Measurements from ENCODE around the gene CEMIP. TPM values are rescaled to one million over a fixed set of nuclear protein-coding genes. Genes with fewer than 3 reads are reported as not detected.

CEMIP gene
- total RNA-seq, 2 donors from 2014 or later, result 2.2 TPM; not detected in 1

- no peak for DNase-seq
- Histone ChIP-seq H3K36me3 (ENCODE audit: control insufficient read depth, insufficient read depth, low read length) (no peaks in the 10 kb centered on the region), H3K27me3 (ENCODE audit: control insufficient read depth, insufficient read depth, low read length, poor library complexity, severe bottlenecking) (peaks cover 16% of the 10 kb centered on the region), H3K9ac (ENCODE audit: extremely low read depth, low read length, poor library complexity, severe bottlenecking) (no peak overlapping the region), H3K27ac (ENCODE audit: low read depth, low read length) (no peak overlapping the region), H3K4me1 (ENCODE audit: control insufficient read depth, insufficient read depth, low read length) (no peaks in the 10 kb centered on the region), H3K4me3 (ENCODE audit: low read length) (no peak overlapping the region), H3K9me3 (ENCODE audit: control insufficient read depth, low read length) (peaks cover 1% of the 10 kb centered on the region)
- 67 to 68% methylated on average over 8 of the region's 9 CpGs for WGBS, 2 experiments (ENCODE audit: insufficient coverage in 1 of 2, insufficient read length in 1 of 2)
- no peak overlapping the region for H3K27ac Mint-ChIP-seq
- peaks cover 10% of the 10 kb centered on the region for H3K4me1 Mint-ChIP-seq
- no peaks in the 10 kb centered on the region for H3K9me3 Mint-ChIP-seq
- no peak overlapping the region for H3K4me3 Mint-ChIP-seq
- no peaks in the 10 kb centered on the region for H3K36me3 Mint-ChIP-seq (ENCODE audit: low read depth)
- peaks cover 16% of the 10 kb centered on the region for H3K27me3 Mint-ChIP-seq (ENCODE audit: insufficient read depth)
- TF ChIP-seq CTCF (conservative IDR thresholded peaks at IDR 0.05), result no peak
These were observed 32.7 kb downstream of the CEMIP start for GRCh38 chr15:80811781-80812315.

- Mint-ChIP-seq H3K27me3 (ENCODE audit: insufficient read depth) (peaks cover 30% of the 10 kb centered on the region), H3K4me1 (peaks cover 10% of the 10 kb centered on the region), H3K4me3 (no peak overlapping the region), H3K9me3 (no peaks in the 10 kb centered on the region), H3K27ac (no peak overlapping the region), H3K36me3 (ENCODE audit: low read depth) (no peaks in the 10 kb centered on the region)
- Histone ChIP-seq H3K9ac (ENCODE audit: extremely low read depth, low read length, poor library complexity, severe bottlenecking) (no peak overlapping the region), H3K27ac (ENCODE audit: low read depth, low read length) (no peak overlapping the region), H3K4me3 (ENCODE audit: low read length) (no peak overlapping the region), H3K27me3 (ENCODE audit: control insufficient read depth, insufficient read depth, low read length, poor library complexity, severe bottlenecking) (peaks cover 39% of the 10 kb centered on the region), H3K4me1 (ENCODE audit: control insufficient read depth, insufficient read depth, low read length) (no peaks in the 10 kb centered on the region), H3K9me3 (ENCODE audit: control insufficient read depth, low read length) (no peaks in the 10 kb centered on the region), H3K36me3 (ENCODE audit: control insufficient read depth, insufficient read depth, low read length) (no peaks in the 10 kb centered on the region)
- TF ChIP-seq CTCF (conservative IDR thresholded peaks at IDR 0.05), result no peak
- WGBS, 2 experiments (ENCODE audit: insufficient coverage in 1 of 2, insufficient read length in 1 of 2), result 100% methylated on average over 4 of the region's 4 CpGs
- DNase-seq, result no peak
These were observed 35.9 kb downstream of the CEMIP start for GRCh38 chr15:80815106-80815505.

GRCh38 chr15:80816049-80816653 is 37.0 kb downstream of the CEMIP start:
- WGBS, 2 experiments (ENCODE audit: insufficient coverage in 1 of 2, insufficient read length in 1 of 2), result 57 to 68% methylated on average over 2 to 3 of the region's 3 CpGs
- peak; percentile 60 for DNase-seq
- Mint-ChIP-seq H3K9me3 (no peaks in the 10 kb centered on the region), H3K36me3 (ENCODE audit: low read depth) (no peaks in the 10 kb centered on the region), H3K4me1 (peaks cover 10% of the 10 kb centered on the region), H3K27me3 (ENCODE audit: insufficient read depth) (peaks cover 34% of the 10 kb centered on the region), H3K4me3 (no peak overlapping the region), H3K27ac (no peak overlapping the region)
- H3K36me3 ChIP-seq (ENCODE audit: control insufficient read depth, insufficient read depth, low read length), result no peaks in the 10 kb centered on the region
- TF ChIP-seq CTCF (conservative IDR thresholded peaks at IDR 0.05), result no peak
- no peak overlapping the region for H3K9ac ChIP-seq (ENCODE audit: extremely low read depth, low read length, poor library complexity, severe bottlenecking)
- peaks cover 50% of the 10 kb centered on the region for H3K27me3 ChIP-seq (ENCODE audit: control insufficient read depth, insufficient read depth, low read length, poor library complexity, severe bottlenecking)
- no peaks in the 10 kb centered on the region for H3K9me3 ChIP-seq (ENCODE audit: control insufficient read depth, low read length)
- H3K27ac ChIP-seq (ENCODE audit: low read depth, low read length), result no peak overlapping the region
- H3K4me3 ChIP-seq (ENCODE audit: low read length), result no peak overlapping the region
- H3K4me1 ChIP-seq (ENCODE audit: control insufficient read depth, insufficient read depth, low read length), result no peaks in the 10 kb centered on the region
